Transverse colon (tissue), 4 donors: ENCODE results near the gene MRPL53. TPM values are rescaled to one million over a fixed set of nuclear protein-coding genes. Genes with fewer than 3 reads are reported as not detected.
A peak's percentile ranks its signal among the peaks of the same experiment; 100 is the strongest.

ENCODE experiments used
- DNase-seq: peaks from one replicate; pipeline ENCODE4 v3.0.0-alpha.2; 2019
- H3K27ac ChIP-seq, 4 donors: fragments of 200-600 bp; sonication (generic); 2 replicates each; pipeline ENCODE4 v1.5.1; 2016 to 2018; ENCODE audit warnings: inconsistent platforms in 4 of 4
- H3K27me3 ChIP-seq: fragments of 200-600 bp; sonication (generic); 2 replicates; pipeline ENCODE4 v1.5.1; 2017; ENCODE audit warnings: inconsistent platforms
- H3K36me3 ChIP-seq, 4 donors: fragments of 200-600 bp; sonication (generic); 2 replicates each; pipeline ENCODE4 v1.5.1; 2017 to 2019; ENCODE audit warnings: inconsistent platforms in 4 of 4
- H3K4me1 ChIP-seq, 4 donors: fragments of 200-600 bp; sonication (generic); 2 replicates each; pipeline ENCODE4 v1.5.1; 2017 to 2020; ENCODE audit warnings: inconsistent platforms in 4 of 4
- H3K4me3 ChIP-seq, 4 donors: fragments of 200-600 bp; sonication (generic); 1 replicate in 1 of 4; 2 replicates in 3 of 4; pipeline versions ENCODE4 v1.5.1 to v1.6.1; 2017 to 2019; ENCODE audit warnings: inconsistent platforms in 4 of 4
- H3K9me3 ChIP-seq, 2 donors: fragments of 200-600 bp; sonication (generic); 2 replicates each; pipeline ENCODE4 v1.5.1; 2017 to 2019; ENCODE audit warnings: inconsistent platforms in 2 of 2
- EP300 ChIP-seq: sonication (generic); formaldehyde crosslinking; IDR thresholded peaks from one replicate; pipeline ENCODE4 v1.6.1; 2017; ENCODE audit warnings: antibody characterized with exemption, low read depth
- POLR2A ChIP-seq: fragments of 450-650 bp; IDR thresholded peaks from one replicate; pipeline ENCODE4 v1.6.1; 2016; ENCODE audit warnings: antibody characterized with exemption, mild to moderate bottlenecking, moderate library complexity
- POLR2AphosphoS5 ChIP-seq, 3 donors: sonication (generic); formaldehyde crosslinking; IDR thresholded peaks; one replicate each; pipeline ENCODE4 v1.6.1; 2016; ENCODE audit warnings: antibody characterized with exemption in 3 of 3
- WGBS, 2 donors: methylation state at CpG; one replicate each; pipeline ENCODE4 v1.1.5; 2018; ENCODE audit warnings: low coverage in 1 of 2; 5-methylcytosine and 5-hydroxymethylcytosine counted together
- in situ Hi-C, 4 donors: fragments of 200-750 bp; cut with MboI; loops; one replicate each; pipeline versions ENCODE4 v1.15.0 to v1.15.1; 2017; ENCODE audit warnings: low sequenced_read_pairs in 3 of 4, low pct_ligation_motif_present in 1 of 4, low pct_unique_long_range_greater_than_20kb in 1 of 4
- intact Hi-C: fragments of 100-400 bp; cut with DNase I; formaldehyde crosslinking; loops from one replicate; pipeline ENCODE4 v1.15.1; 2023; ENCODE audit warnings: low total_unique reads
- total RNA-seq, 4 donors: library from RNA; depleted of rRNA; stranded (reverse); fragments of >200 nt; gene quantifications; one replicate each; pipeline ENCODE4 v1.1.0, GENCODE V29; 2016
- TF ChIP-seq, protein P1 (sequence below), 5 experiments: fragments of 200-600 bp in 3 of 5; fragments of 450-650 bp in 2 of 5; sonication (generic) in 3 of 5; IDR thresholded peaks; 1 replicate in 2 of 5; 2 replicates in 3 of 5; pipeline ENCODE4 v1.5.1; 2016 to 2017; ENCODE audit warnings: antibody characterized with exemption in 5 of 5, inconsistent platforms in 3 of 5, mild to moderate bottlenecking in 2 of 5, moderate library complexity in 1 of 5

The MRPL53 gene
- total RNA-seq, 4 donors from 2014 or later, result 23.2 to 170 (median 26.3) TPM

DNA sequence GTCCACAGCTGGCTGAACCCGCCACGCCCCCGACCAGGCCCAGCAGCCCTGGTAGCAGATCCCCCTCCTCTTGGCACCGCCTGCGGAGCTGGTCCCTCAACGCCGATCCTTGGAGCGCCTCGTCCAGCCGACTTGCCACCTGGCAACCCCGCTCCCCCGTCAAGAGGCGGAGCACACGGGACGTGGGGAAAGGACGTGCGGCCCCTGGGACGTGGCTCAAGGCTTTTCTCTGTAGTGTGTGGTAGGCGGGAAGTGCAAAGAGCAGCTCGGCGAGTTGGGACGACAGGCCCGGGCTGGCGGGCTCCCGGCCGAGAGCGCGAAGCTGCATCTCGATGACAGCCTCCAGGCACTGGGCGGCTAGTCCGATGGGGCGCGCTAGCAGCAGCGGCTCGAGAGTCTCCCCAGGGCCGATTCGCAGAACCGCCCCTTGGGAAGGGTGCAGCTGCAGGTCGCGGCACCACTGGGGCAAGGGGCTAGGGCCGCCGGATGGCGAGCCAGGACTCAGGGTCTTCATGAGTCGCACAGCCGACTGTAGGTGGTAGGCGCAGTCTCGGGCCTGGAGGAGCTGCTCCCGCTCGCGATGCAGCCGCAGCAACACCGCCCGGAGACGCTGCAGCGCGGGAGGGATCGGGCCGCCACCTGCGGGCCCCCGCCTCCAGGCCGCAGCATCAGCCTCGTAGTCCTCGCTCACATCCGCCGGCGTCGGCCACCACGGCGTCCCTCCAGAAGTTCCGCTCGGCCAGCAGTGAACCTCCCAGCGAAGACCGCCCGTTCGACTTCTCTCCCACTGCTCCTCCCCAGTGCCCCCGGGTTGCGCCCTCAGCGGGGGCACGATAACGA is 9.7 kb upstream of the MRPL53 start:
- Histone ChIP-seq H3K4me3 (peak overlapping the region; percentile 72 to 88 (median 82)), H3K27ac (peak overlapping the region; percentile 88 to 97 (median 94)), H3K27me3 (no peaks in the 10 kb centered on the region), H3K36me3 (peaks cover 0 to 11% (median 4%) of the 10 kb centered on the region in 4 donors), H3K9me3 (no peaks in the 10 kb centered on the region), H3K4me1 (peaks cover 15 to 29% (median 23%) of the 10 kb centered on the region in 4 donors)
- no peak for TF ChIP-seq EP300
- TF ChIP-seq, protein P1, sequence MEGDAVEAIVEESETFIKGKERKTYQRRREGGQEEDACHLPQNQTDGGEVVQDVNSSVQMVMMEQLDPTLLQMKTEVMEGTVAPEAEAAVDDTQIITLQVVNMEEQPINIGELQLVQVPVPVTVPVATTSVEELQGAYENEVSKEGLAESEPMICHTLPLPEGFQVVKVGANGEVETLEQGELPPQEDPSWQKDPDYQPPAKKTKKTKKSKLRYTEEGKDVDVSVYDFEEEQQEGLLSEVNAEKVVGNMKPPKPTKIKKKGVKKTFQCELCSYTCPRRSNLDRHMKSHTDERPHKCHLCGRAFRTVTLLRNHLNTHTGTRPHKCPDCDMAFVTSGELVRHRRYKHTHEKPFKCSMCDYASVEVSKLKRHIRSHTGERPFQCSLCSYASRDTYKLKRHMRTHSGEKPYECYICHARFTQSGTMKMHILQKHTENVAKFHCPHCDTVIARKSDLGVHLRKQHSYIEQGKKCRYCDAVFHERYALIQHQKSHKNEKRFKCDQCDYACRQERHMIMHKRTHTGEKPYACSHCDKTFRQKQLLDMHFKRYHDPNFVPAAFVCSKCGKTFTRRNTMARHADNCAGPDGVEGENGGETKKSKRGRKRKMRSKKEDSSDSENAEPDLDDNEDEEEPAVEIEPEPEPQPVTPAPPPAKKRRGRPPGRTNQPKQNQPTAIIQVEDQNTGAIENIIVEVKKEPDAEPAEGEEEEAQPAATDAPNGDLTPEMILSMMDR (IDR thresholded peaks at IDR 0.05), result no peak
- no peak for TF ChIP-seq POLR2A
- no peak for TF ChIP-seq POLR2AphosphoS5 (IDR thresholded peaks at IDR 0.05)
- 2% methylated on average over 66 of the region's 80 CpGs; no CpG with 5 or more reads in 1 of the 2 donors for WGBS, 2 donors
- in situ Hi-C loops, result loop anchor here in 3 of 4 donors (10.0 to 25.0 kb wide), 2 partner anchors 103 to 105 kb away; no protein-coding TSS in a partner anchor
- intact Hi-C loops, result loop anchor here (2.0 to 5.0 kb wide), 2 partner anchors 49 to 105 kb away; no protein-coding TSS in a partner anchor
- peak; percentile 35 for DNase-seq

DNA sequence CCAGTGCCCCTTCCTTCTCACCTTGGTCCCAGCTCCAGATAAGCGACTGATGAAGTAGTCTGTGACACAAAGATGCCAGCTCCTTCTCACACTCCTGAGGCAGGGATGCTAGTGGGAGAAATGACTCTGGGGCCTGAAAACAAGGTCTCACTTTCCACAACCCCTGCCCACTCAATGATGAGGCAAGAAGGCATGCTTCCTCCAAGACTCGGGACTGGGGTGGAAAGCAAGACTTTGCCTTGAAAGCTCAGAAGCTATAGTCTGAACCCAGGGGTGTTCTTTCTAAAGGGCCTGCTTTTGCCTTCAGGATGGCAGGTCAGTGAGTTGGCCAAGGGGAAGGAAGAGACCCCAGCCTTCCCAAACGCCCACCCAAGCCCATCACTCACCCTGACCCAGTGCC is 9.0 kb upstream of the MRPL53 start:
- in situ Hi-C loops, result loop anchor here in 3 of 4 donors (10.0 to 25.0 kb wide), 2 partner anchors 103 to 106 kb away; no protein-coding TSS in a partner anchor
- WGBS, 2 donors, result 53% methylated on average over 3 of the region's 3 CpGs; no CpG with 5 or more reads in 1 of the 2 donors
- peak overlapping the region; percentile 88 to 97 (median 94) for H3K27ac ChIP-seq
- no peak for DNase-seq
- no peaks in the 10 kb centered on the region for H3K9me3 ChIP-seq
- TF ChIP-seq, protein P1 (IDR thresholded peaks at IDR 0.05), result no peak
- TF ChIP-seq POLR2AphosphoS5 (IDR thresholded peaks at IDR 0.05), result no peak
- TF ChIP-seq POLR2A, result no peak
- TF ChIP-seq EP300, result no peak
- peaks cover 15 to 29% (median 23%) of the 10 kb centered on the region in 4 donors for H3K4me1 ChIP-seq
- H3K27me3 ChIP-seq, result no peaks in the 10 kb centered on the region
- intact Hi-C loops, result loop anchor here (5.0 kb wide), 1 partner anchor 106 kb away; no protein-coding TSS in a partner anchor
- peak overlapping the region; percentile 72 to 88 (median 82) for H3K4me3 ChIP-seq
- H3K36me3 ChIP-seq, result peaks cover 0 to 9% (median 4%) of the 10 kb centered on the region in 4 donors

DNA sequence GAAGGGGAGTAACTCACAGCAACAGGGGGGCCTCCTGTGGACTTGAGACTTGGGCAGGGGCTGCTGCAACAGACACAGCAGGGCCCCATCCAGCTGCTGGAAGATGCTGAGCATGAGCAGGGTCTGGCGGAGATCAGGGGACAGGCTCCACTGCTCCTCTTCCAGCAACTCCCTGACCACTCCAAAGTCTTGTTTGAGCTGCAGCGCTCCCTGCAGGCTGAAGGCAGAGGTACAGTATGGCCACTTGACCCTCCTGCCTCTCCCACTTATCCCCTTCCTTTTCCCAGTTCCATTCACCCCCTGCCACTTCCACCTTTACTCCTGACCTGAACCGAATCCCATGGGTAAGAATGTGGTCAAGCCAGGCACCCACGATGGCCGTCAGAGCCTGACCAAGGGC is 2.4 kb upstream of the MRPL53 start:
- no peak overlapping the region for H3K27ac ChIP-seq
- in situ Hi-C loops, result loop anchor here in 2 of 4 donors (25.0 kb wide), 1 partner anchor 112 kb away; no protein-coding TSS in a partner anchor
- TF ChIP-seq, protein P1 (IDR thresholded peaks at IDR 0.05), result peak in 1 of 5 experiments; percentile 3
- TF ChIP-seq EP300, result no peak
- H3K4me1 ChIP-seq, result peaks cover 12 to 23% (median 15%) of the 10 kb centered on the region in 4 donors
- no peak overlapping the region for H3K4me3 ChIP-seq
- 67 to 93% methylated on average over 2 to 5 of the region's 5 CpGs for WGBS, 2 donors
- DNase-seq, result no peak
- no peaks in the 10 kb centered on the region for H3K9me3 ChIP-seq
- H3K36me3 ChIP-seq, result peaks cover 0 to 11% (median 0%) of the 10 kb centered on the region in 4 donors
- no peaks in the 10 kb centered on the region for H3K27me3 ChIP-seq
- intact Hi-C loops, result no loop called here

DNA sequence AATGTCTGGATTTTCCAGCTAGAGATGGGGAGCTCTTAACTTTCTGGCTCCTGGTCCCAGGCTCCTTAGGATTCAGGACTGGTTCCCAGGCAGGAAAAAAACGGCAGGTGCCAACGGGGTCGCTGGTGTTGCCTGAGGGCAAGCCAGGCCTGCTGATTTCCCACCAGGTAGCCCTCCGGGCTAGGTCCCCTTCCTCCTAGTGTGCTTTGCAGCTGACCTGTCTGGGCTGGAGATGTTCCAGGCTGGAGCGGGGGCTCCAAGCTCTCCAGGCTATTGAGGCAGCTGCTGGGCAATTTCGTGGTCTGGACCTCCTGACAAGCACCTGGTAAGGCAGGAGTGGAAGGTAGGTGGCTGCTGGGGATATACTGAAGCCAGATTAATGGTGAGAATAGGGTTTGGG is 2.0 kb upstream of the MRPL53 start:
- H3K36me3 ChIP-seq, result peaks cover 0 to 11% (median 0%) of the 10 kb centered on the region in 4 donors
- intact Hi-C loops (no loop called here), in situ Hi-C loops (no loop called here)
- no peaks in the 10 kb centered on the region for H3K27me3 ChIP-seq
- TF ChIP-seq EP300 (no peak), POLR2AphosphoS5 (IDR thresholded peaks at IDR 0.05) (no peak), POLR2A (no peak)
- TF ChIP-seq, protein P1 (IDR thresholded peaks at IDR 0.05), result no peak
- H3K27ac ChIP-seq, result no peak overlapping the region
- DNase-seq, result no peak
- H3K4me3 ChIP-seq, result no peak overlapping the region
- H3K4me1 ChIP-seq, result peaks cover 12 to 23% (median 15%) of the 10 kb centered on the region in 4 donors
- 88% methylated on average over 6 of the region's 6 CpGs; no CpG with 5 or more reads in 1 of the 2 donors for WGBS, 2 donors
- no peaks in the 10 kb centered on the region for H3K9me3 ChIP-seq
